ENCODE measurements around the gene PMPCB. TPM values are rescaled to one million over a fixed set of nuclear protein-coding genes. Genes with fewer than 3 reads are reported as not detected.
A peak's percentile ranks its signal among the peaks of the same experiment; 100 is the strongest.

PMPCB gene
- total RNA-seq, 1 donor from 2014 or later = 43.6 TPM

GRCh38 chr7:103314852-103315251, 17.6 kb downstream of the PMPCB start:
- ATAC-seq (no peak), DNase-seq (no peak)
- Histone ChIP-seq H3K4me1 (no peaks in the 10 kb centered on the region), H3K36me3 (peaks cover 99% of the 10 kb centered on the region), H3K9me3 (no peaks in the 10 kb centered on the region), H3K27ac (no peak overlapping the region), H3K4me3 (no peak overlapping the region), H3K27me3 (no peaks in the 10 kb centered on the region)
- intact Hi-C loops (cut with DNase I) = no loop called here
- TF ChIP-seq CTCF (IDR thresholded peaks at IDR 0.05) = no peak

- DNase-seq = no peak
- Histone ChIP-seq H3K4me3 (no peak overlapping the region), H3K27ac (no peak overlapping the region), H3K36me3 (peaks cover 99% of the 10 kb centered on the region), H3K4me1 (no peaks in the 10 kb centered on the region), H3K9me3 (no peaks in the 10 kb centered on the region), H3K27me3 (no peaks in the 10 kb centered on the region)
- ATAC-seq = no peak
- intact Hi-C loops (cut with DNase I) = no loop called here
- TF ChIP-seq CTCF (IDR thresholded peaks at IDR 0.05) = no peak
These were observed 19.2 kb downstream of the PMPCB start for GRCh38 chr7:103316380-103316941.

GRCh38 chr7:103317009-103317408, 19.8 kb downstream of the PMPCB start:
- H3K36me3 ChIP-seq = peaks cover 99% of the 10 kb centered on the region
- no peak overlapping the region for H3K27ac ChIP-seq

GRCh38 chr7:103325744-103326143, 28.5 kb downstream of the PMPCB start:
- peaks cover 75% of the 10 kb centered on the region for H3K36me3 ChIP-seq
- no peaks in the 10 kb centered on the region for H3K4me1 ChIP-seq
- no peaks in the 10 kb centered on the region for H3K27me3 ChIP-seq
- DNase-seq (no peak), ATAC-seq (no peak)
- H3K9me3 ChIP-seq = no peaks in the 10 kb centered on the region
- intact Hi-C loops (cut with DNase I) = no loop called here
- no peak overlapping the region for H3K27ac ChIP-seq
- no peak overlapping the region for H3K4me3 ChIP-seq
- no peak for TF ChIP-seq CTCF (IDR thresholded peaks at IDR 0.05)

More at GRCh38 chr7:103317009-103317408, 19.8 kb downstream of the PMPCB start:
- Histone ChIP-seq H3K9me3 (no peaks in the 10 kb centered on the region), H3K27me3 (no peaks in the 10 kb centered on the region), H3K4me3 (no peak overlapping the region), H3K4me1 (no peaks in the 10 kb centered on the region)
- TF ChIP-seq CTCF (IDR thresholded peaks at IDR 0.05) = no peak
- ATAC-seq (no peak), DNase-seq (no peak)
- intact Hi-C loops (cut with DNase I) = no loop called here

- H3K27ac ChIP-seq = no peak overlapping the region
- H3K4me1 ChIP-seq = peaks cover 2% of the 10 kb centered on the region
- no peaks in the 10 kb centered on the region for H3K27me3 ChIP-seq
- no peak overlapping the region for H3K4me3 ChIP-seq
- no peaks in the 10 kb centered on the region for H3K9me3 ChIP-seq
- H3K36me3 ChIP-seq = peaks cover 88% of the 10 kb centered on the region
- TF ChIP-seq CTCF (IDR thresholded peaks at IDR 0.05) = no peak
- ATAC-seq = peak; percentile 49
- intact Hi-C loops (cut with DNase I) = no loop called here
- DNase-seq = no peak
These were observed 39.5 kb downstream of the PMPCB start for GRCh38 chr7:103336761-103337160.

- intact Hi-C loops (cut with DNase I) = no loop called here
- Histone ChIP-seq H3K27me3 (no peaks in the 10 kb centered on the region), H3K27ac (no peak overlapping the region), H3K9me3 (no peaks in the 10 kb centered on the region), H3K4me3 (no peak overlapping the region), H3K36me3 (peaks cover 76% of the 10 kb centered on the region), H3K4me1 (peaks cover 14% of the 10 kb centered on the region)
- no peak for TF ChIP-seq CTCF (IDR thresholded peaks at IDR 0.05)
- ATAC-seq (no peak), DNase-seq (no peak)
These were observed 41.6 kb downstream of the PMPCB start for GRCh38 chr7:103338864-103339263.

All from upper lobe of right lung (tissue), 1 donor.